Endodermal cell (in vitro differentiated cells): ENCODE data around the gene MYO7B. TPM values are rescaled to one million over a fixed set of nuclear protein-coding genes. Genes with fewer than 3 reads are reported as not detected.
A peak's percentile ranks its signal among the peaks of the same experiment; 100 is the strongest.

Experiments
- DNase-seq: peaks from one replicate; pipeline ENCODE4 v3.0.0-alpha.2; 2017
- H3K27ac ChIP-seq: 2 replicates; pipeline ENCODE4 v1.5.1; 2013; ENCODE audit warnings: mild to moderate bottlenecking, low read depth, low read length, moderate library complexity
- H3K27me3 ChIP-seq: 2 replicates; pipeline ENCODE4 v1.6.1; 2013; ENCODE audit warnings: mild to moderate bottlenecking, low read length, moderate library complexity; ENCODE audit not compliant: insufficient read depth, control insufficient read depth, poor library complexity, severe bottlenecking
- H3K36me3 ChIP-seq: 2 replicates; pipeline ENCODE4 v1.7.0; 2013; ENCODE audit warnings: mild to moderate bottlenecking, low read length, moderate library complexity; ENCODE audit not compliant: control insufficient read depth, insufficient read depth
- H3K4me1 ChIP-seq: one replicate; pipeline ENCODE4 v1.7.0; 2013; ENCODE audit warnings: low read length; ENCODE audit not compliant: control insufficient read depth, insufficient read depth
- H3K4me3 ChIP-seq: 2 replicates; pipeline ENCODE4 v1.5.1; 2013; ENCODE audit warnings: mild to moderate bottlenecking, low read length, moderate library complexity
- H3K9ac ChIP-seq: 2 replicates; pipeline ENCODE4 v1.6.1; 2013; ENCODE audit warnings: mild to moderate bottlenecking, low read length, moderate library complexity; ENCODE audit not compliant: poor library complexity, severe bottlenecking; ENCODE audit errors: extremely low read depth
- H3K9me3 ChIP-seq: 2 replicates; pipeline ENCODE4 v1.6.1; 2013; ENCODE audit warnings: mild to moderate bottlenecking, low read length, moderate library complexity; ENCODE audit not compliant: control insufficient read depth
- H3K27ac Mint-ChIP-seq: 2 replicates; pipeline ENCODE4 v1.8.0; 2020; ENCODE audit warnings: mixed read lengths
- H3K27me3 Mint-ChIP-seq: 2 replicates; pipeline ENCODE4 v1.8.0; 2021; ENCODE audit warnings: mild to moderate bottlenecking, mixed read lengths; ENCODE audit not compliant: insufficient read depth
- H3K36me3 Mint-ChIP-seq: 2 replicates; pipeline ENCODE4 v1.8.0; 2020; ENCODE audit warnings: low read depth, mixed read lengths
- H3K4me1 Mint-ChIP-seq: 2 replicates; pipeline ENCODE4 v1.8.0; 2020; ENCODE audit warnings: mixed read lengths
- H3K4me3 Mint-ChIP-seq: 2 replicates; pipeline ENCODE4 v1.8.0; 2020; ENCODE audit warnings: mild to moderate bottlenecking, moderate library complexity, mixed read lengths
- H3K9me3 Mint-ChIP-seq: 2 replicates; pipeline ENCODE4 v1.8.0; 2020; ENCODE audit warnings: mild to moderate bottlenecking, mixed read lengths
- CTCF ChIP-seq: fragments of 200-600 bp; sonication (generic); conservative IDR thresholded peaks from 2 replicates; pipeline ENCODE4 v1.5.0; 2021; ENCODE audit warnings: antibody characterized with exemption, mild to moderate bottlenecking
- WGBS, 2 experiments: methylation state at CpG; one replicate each; pipeline versions ENCODE4 v1.1.5 to v1.1.7; 2013; ENCODE audit warnings: missing lambda C conversion rate in 2 of 2, mixed read lengths in 1 of 2; ENCODE audit not compliant: insufficient coverage in 1 of 2, insufficient read length in 1 of 2; 5-methylcytosine and 5-hydroxymethylcytosine counted together
- total RNA-seq, 2 donors: library from RNA; stranded (reverse); fragmentation: NEBNext Ultra II Directional in 1 of 2; extraction: Animal tissue kit (Norgen Biotek cat#: 25700) in 1 of 2; gene quantifications; 2 replicates in 1 of 2; 3 replicates in 1 of 2; pipeline ENCODE4 v1.2.1, GENCODE V29; 2021

The MYO7B gene
- total RNA-seq, 2 donors from 2014 or later, result 0.11 TPM; not detected in 1

- peak; percentile 39 for TF ChIP-seq CTCF
- no peaks in the 10 kb centered on the region for H3K36me3 ChIP-seq
- no peak overlapping the region for H3K9ac ChIP-seq
- no peak overlapping the region for H3K27ac ChIP-seq
- no peaks in the 10 kb centered on the region for H3K27me3 ChIP-seq
- Mint-ChIP-seq H3K4me3 (no peak overlapping the region), H3K9me3 (peaks cover 12% of the 10 kb centered on the region), H3K4me1 (peaks cover 23% of the 10 kb centered on the region), H3K27ac (no peak overlapping the region), H3K27me3 (peaks cover 4% of the 10 kb centered on the region), H3K36me3 (no peaks in the 10 kb centered on the region)
- peaks cover 15% of the 10 kb centered on the region for H3K9me3 ChIP-seq
- WGBS, 2 experiments, result 82 to 94% methylated on average over 3 to 4 of the region's 4 CpGs
- no peaks in the 10 kb centered on the region for H3K4me1 ChIP-seq
- no peak for DNase-seq
- H3K4me3 ChIP-seq, result no peak overlapping the region
Measured at GRCh38 chr2:127531221-127531648, 4.2 kb upstream of the MYO7B start.

GRCh38 chr2:127532296-127532695 is 3.2 kb upstream of the MYO7B start:
- Mint-ChIP-seq H3K4me1 (peaks cover 25% of the 10 kb centered on the region), H3K4me3 (no peak overlapping the region), H3K9me3 (peaks cover 12% of the 10 kb centered on the region), H3K27ac (no peak overlapping the region), H3K27me3 (peaks cover 4% of the 10 kb centered on the region), H3K36me3 (no peaks in the 10 kb centered on the region)
- Histone ChIP-seq H3K27me3 (no peaks in the 10 kb centered on the region), H3K27ac (no peak overlapping the region), H3K4me1 (no peaks in the 10 kb centered on the region), H3K9me3 (peaks cover 15% of the 10 kb centered on the region), H3K36me3 (no peaks in the 10 kb centered on the region), H3K9ac (no peak overlapping the region), H3K4me3 (no peak overlapping the region)
- TF ChIP-seq CTCF, result no peak
- no peak for DNase-seq
- 97% methylated on average over 5 to 8 of the region's 8 CpGs for WGBS, 2 experiments

GRCh38 chr2:127535918-127536317 is 435 bp downstream of the MYO7B start:
- Mint-ChIP-seq H3K36me3 (no peaks in the 10 kb centered on the region), H3K27me3 (peaks cover 8% of the 10 kb centered on the region), H3K27ac (no peak overlapping the region), H3K4me1 (peaks cover 12% of the 10 kb centered on the region), H3K9me3 (peaks cover under 1% of the 10 kb centered on the region), H3K4me3 (no peak overlapping the region)
- no peak for TF ChIP-seq CTCF
- DNase-seq, result no peak
- no peak overlapping the region for H3K27ac ChIP-seq
- H3K9me3 ChIP-seq, result no peaks in the 10 kb centered on the region
- 80 to 92% methylated on average over 5 to 6 of the region's 6 CpGs for WGBS, 2 experiments
- H3K27me3 ChIP-seq, result no peaks in the 10 kb centered on the region
- H3K4me1 ChIP-seq, result peaks cover under 1% of the 10 kb centered on the region
- no peak overlapping the region for H3K9ac ChIP-seq
- H3K36me3 ChIP-seq, result no peaks in the 10 kb centered on the region
- H3K4me3 ChIP-seq, result no peak overlapping the region
